OCI-LY3 (cell line): ENCODE data around the gene NCOA1.
A peak's percentile ranks its signal among the peaks of the same experiment; 100 is the strongest.

Experiments
- H2AFZ ChIP-seq: fragments of 200-600, 300-600 bp; shearing (Covaris generic); 2 replicates; pipeline ENCODE4 v1.6.0; 2014; ENCODE audit warnings: antibody characterized with exemption, low read depth, low read length
- H3K27ac ChIP-seq: fragments of 200-600, 300-600 bp; sonication (generic); 2 replicates; pipeline ENCODE4 v1.5.1; 2014; ENCODE audit warnings: mild to moderate bottlenecking, low read length, moderate library complexity, mixed read lengths
- H3K27me3 ChIP-seq: fragments of 200-600, 300-600 bp; sonication (generic); 2 replicates; pipeline ENCODE4 v1.6.1; 2014; ENCODE audit warnings: low read depth, low read length, mixed read lengths
- H3K36me3 ChIP-seq: fragments of 200-600, 300-600 bp; sonication (generic); replicated peaks from 2 replicates; pipeline ENCODE3; 2014; ENCODE audit warnings: low read depth, low read length, mixed read lengths
- H3K4me1 ChIP-seq: fragments of 300-600, 200-600 bp; sonication (generic); 2 replicates; pipeline ENCODE4 v1.6.1; 2014; ENCODE audit warnings: low read length, mixed read lengths
- H3K4me2 ChIP-seq: fragments of 200-600, 300-600 bp; sonication (generic); 2 replicates; pipeline ENCODE4 v1.6.1; 2014; ENCODE audit warnings: low read length, mixed read lengths
- H3K4me3 ChIP-seq: fragments of 300-600, 200-600 bp; sonication (generic); 2 replicates; pipeline ENCODE4 v1.5.1; 2014; ENCODE audit warnings: antibody characterized with exemption, mild to moderate bottlenecking, low read length, moderate library complexity
- H3K79me2 ChIP-seq: fragments of 300-600, 200-600 bp; shearing (Covaris generic); 2 replicates; pipeline ENCODE4 v1.6.1; 2014; ENCODE audit warnings: mild to moderate bottlenecking, low read length, mixed read lengths
- H3K9ac ChIP-seq: fragments of 300-600, 200-600 bp; shearing (Covaris generic); 2 replicates; pipeline ENCODE4 v1.6.0; 2014; ENCODE audit warnings: mild to moderate bottlenecking, low read length, moderate library complexity
- H3K9me3 ChIP-seq: fragments of 200-600, 300-600 bp; shearing (Covaris generic); 2 replicates; pipeline ENCODE4 v1.6.1; 2014; ENCODE audit warnings: low read length, mixed read lengths; ENCODE audit not compliant: insufficient read depth
- H4K20me1 ChIP-seq: fragments of 200-600, 300-600 bp; sonication (generic); 2 replicates; pipeline ENCODE4 v1.6.1; 2016; ENCODE audit warnings: low read length, mixed read lengths; ENCODE audit not compliant: insufficient read depth
- EZH2phosphoT487 ChIP-seq: fragments of 200-600 bp; shearing (Covaris generic); IDR thresholded peaks from 2 replicates; pipeline ENCODE4 v1.6.1; 2018; ENCODE audit warnings: antibody characterized with exemption, mixed run types, low read depth
- TF ChIP-seq, protein P1 (sequence below): fragments of 200-600, 300-600 bp; sonication (generic); IDR thresholded peaks from 2 replicates; pipeline ENCODE4 v1.5.1; 2014; ENCODE audit warnings: antibody characterized with exemption, low read length, low read depth

Gene NCOA1

GRCh38 chr2:24763843-24764242 lies 272.8 kb downstream of the NCOA1 start:
- peaks cover 30% of the 10 kb centered on the region for H3K4me1 ChIP-seq
- no peaks in the 10 kb centered on the region for H3K79me2 ChIP-seq
- no peaks in the 10 kb centered on the region for H3K27me3 ChIP-seq
- no peaks in the 10 kb centered on the region for H4K20me1 ChIP-seq
- no peak overlapping the region for H3K4me2 ChIP-seq
- no peak overlapping the region for H3K9ac ChIP-seq
- no peak overlapping the region for H3K4me3 ChIP-seq
- H3K9me3 ChIP-seq = no peaks in the 10 kb centered on the region
- no peak overlapping the region for H2AFZ ChIP-seq
- TF ChIP-seq, protein P1, sequence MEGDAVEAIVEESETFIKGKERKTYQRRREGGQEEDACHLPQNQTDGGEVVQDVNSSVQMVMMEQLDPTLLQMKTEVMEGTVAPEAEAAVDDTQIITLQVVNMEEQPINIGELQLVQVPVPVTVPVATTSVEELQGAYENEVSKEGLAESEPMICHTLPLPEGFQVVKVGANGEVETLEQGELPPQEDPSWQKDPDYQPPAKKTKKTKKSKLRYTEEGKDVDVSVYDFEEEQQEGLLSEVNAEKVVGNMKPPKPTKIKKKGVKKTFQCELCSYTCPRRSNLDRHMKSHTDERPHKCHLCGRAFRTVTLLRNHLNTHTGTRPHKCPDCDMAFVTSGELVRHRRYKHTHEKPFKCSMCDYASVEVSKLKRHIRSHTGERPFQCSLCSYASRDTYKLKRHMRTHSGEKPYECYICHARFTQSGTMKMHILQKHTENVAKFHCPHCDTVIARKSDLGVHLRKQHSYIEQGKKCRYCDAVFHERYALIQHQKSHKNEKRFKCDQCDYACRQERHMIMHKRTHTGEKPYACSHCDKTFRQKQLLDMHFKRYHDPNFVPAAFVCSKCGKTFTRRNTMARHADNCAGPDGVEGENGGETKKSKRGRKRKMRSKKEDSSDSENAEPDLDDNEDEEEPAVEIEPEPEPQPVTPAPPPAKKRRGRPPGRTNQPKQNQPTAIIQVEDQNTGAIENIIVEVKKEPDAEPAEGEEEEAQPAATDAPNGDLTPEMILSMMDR = no peak
- TF ChIP-seq EZH2phosphoT487 = no peak
- H3K36me3 ChIP-seq = peaks cover 15% of the 10 kb centered on the region
- no peak overlapping the region for H3K27ac ChIP-seq

GRCh38 chr2:24766609-24767008 lies 275.6 kb downstream of the NCOA1 start:
- peak overlapping the region; percentile 35 for H3K4me2 ChIP-seq
- H3K27ac ChIP-seq = no peak overlapping the region

GRCh38 chr2:24768013-24768412 lies 277.0 kb downstream of the NCOA1 start:
- H3K9me3 ChIP-seq = no peaks in the 10 kb centered on the region
- H3K79me2 ChIP-seq = no peaks in the 10 kb centered on the region
- H3K9ac ChIP-seq = no peak overlapping the region
- H3K4me3 ChIP-seq = no peak overlapping the region
- H4K20me1 ChIP-seq = no peaks in the 10 kb centered on the region
- H3K4me1 ChIP-seq = peaks cover 21% of the 10 kb centered on the region
- TF ChIP-seq, protein P1 = no peak
- TF ChIP-seq EZH2phosphoT487 = no peak
- H3K27ac ChIP-seq = no peak overlapping the region
- no peak overlapping the region for H2AFZ ChIP-seq
- no peak overlapping the region for H3K4me2 ChIP-seq
- no peaks in the 10 kb centered on the region for H3K27me3 ChIP-seq
- peaks cover 10% of the 10 kb centered on the region for H3K36me3 ChIP-seq

More at GRCh38 chr2:24766609-24767008, 275.6 kb downstream of the NCOA1 start:
- H3K9ac ChIP-seq = no peak overlapping the region
- H3K4me3 ChIP-seq = no peak overlapping the region
- peaks cover 17% of the 10 kb centered on the region for H3K36me3 ChIP-seq
- H2AFZ ChIP-seq = no peak overlapping the region
- H3K4me1 ChIP-seq = peaks cover 25% of the 10 kb centered on the region
- no peaks in the 10 kb centered on the region for H3K27me3 ChIP-seq
- H3K79me2 ChIP-seq = no peaks in the 10 kb centered on the region
- no peak for TF ChIP-seq EZH2phosphoT487
- TF ChIP-seq, protein P1 = no peak
- H4K20me1 ChIP-seq = no peaks in the 10 kb centered on the region
- no peaks in the 10 kb centered on the region for H3K9me3 ChIP-seq

DNA sequence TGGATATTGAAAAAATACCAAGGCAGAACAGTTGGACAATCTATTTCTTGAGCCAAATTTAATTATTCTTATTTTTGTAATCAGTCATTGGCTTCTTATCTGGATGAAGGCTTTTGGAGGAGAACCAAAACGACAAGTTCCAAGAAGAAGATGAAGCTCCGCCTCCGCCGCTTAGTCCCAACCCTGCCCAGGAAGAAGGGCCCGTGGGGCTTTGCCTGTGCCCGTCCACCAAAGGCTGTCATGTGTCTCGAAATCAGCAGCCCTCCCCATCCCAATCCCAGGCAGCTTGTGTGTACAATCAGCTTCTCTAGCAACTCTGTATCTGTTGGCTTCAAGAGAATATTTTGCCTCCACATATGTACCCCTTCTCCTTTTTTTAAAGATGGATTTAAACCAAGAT lies 277.5 kb downstream of the NCOA1 start:
- Histone ChIP-seq H4K20me1 (no peaks in the 10 kb centered on the region), H3K36me3 (peaks cover 10% of the 10 kb centered on the region), H3K9ac (no peak overlapping the region)

More for the DNA sequence above, 277.5 kb downstream of the NCOA1 start:
- no peaks in the 10 kb centered on the region for H3K79me2 ChIP-seq
- H3K27me3 ChIP-seq = no peaks in the 10 kb centered on the region
- H3K4me2 ChIP-seq = no peak overlapping the region
- H2AFZ ChIP-seq = no peak overlapping the region
- no peaks in the 10 kb centered on the region for H3K9me3 ChIP-seq
- H3K27ac ChIP-seq = no peak overlapping the region
- no peak for TF ChIP-seq EZH2phosphoT487
- TF ChIP-seq, protein P1 = no peak
- no peak overlapping the region for H3K4me3 ChIP-seq
- H3K4me1 ChIP-seq = peaks cover 21% of the 10 kb centered on the region
